H1 (cell line): ENCODE data around the gene NOXO1. TPM values are rescaled to one million over a fixed set of nuclear protein-coding genes. Genes with fewer than 3 reads are reported as not detected.

Source experiments
- CTCF ChIA-PET: fragments of 300-600 bp; sonication (Branson Sonifier 250); formaldehyde crosslinking; loops from one replicate; lab custom pipeline; 2021; ENCODE audit not compliant: partially characterized antibody; lab: Charles Lee
- POLR2A ChIA-PET: fragments of 300-600 bp; sonication (Branson Sonifier 250); formaldehyde crosslinking; loops from one replicate; lab custom pipeline; 2021; ENCODE audit warnings: inconsistent platforms; ENCODE audit not compliant: partially characterized antibody; lab: Charles Lee
- DNase-seq, 2 experiments: peaks; one replicate each; pipeline versions ENCODE4 v3.0.0 to v3.0.0-alpha.2; 2010 to 2022; ENCODE audit warnings: low spot score in 2 of 2, low read depth in 1 of 2, mixed read lengths in 1 of 2
- FAIRE-seq: peaks from 2 replicates; lab custom pipeline; 2011; peaks lifted over from hg19 to GRCh38; lab: Jason Lieb, UNC
- H2AFZ ChIP-seq: 2 replicates; pipeline ENCODE4 v1.8.1; 2012; ENCODE audit warnings: low read length, inconsistent platforms
- H2AK5ac ChIP-seq: 2 replicates; pipeline ENCODE4 v1.6.1; 2013; ENCODE audit warnings: low read depth, low read length
- H2BK120ac ChIP-seq: replicated peaks from 2 replicates; pipeline ENCODE3; 2013; ENCODE audit warnings: low read depth, low read length, inconsistent platforms
- H2BK12ac ChIP-seq: 2 replicates; pipeline ENCODE4 v1.6.1; 2013; ENCODE audit warnings: low read depth, low read length
- H2BK15ac ChIP-seq: 2 replicates; pipeline ENCODE4 v1.6.1; 2013; ENCODE audit warnings: low read length
- H2BK20ac ChIP-seq: 2 replicates; pipeline ENCODE4 v1.6.1; 2013; ENCODE audit warnings: low read length
- H2BK5ac ChIP-seq: 2 replicates; pipeline ENCODE4 v1.6.1; 2013; ENCODE audit warnings: low read depth, low read length
- H3K14ac ChIP-seq: 2 replicates; pipeline ENCODE4 v1.6.1; 2013; ENCODE audit warnings: inconsistent platforms; ENCODE audit not compliant: insufficient read length
- H3K18ac ChIP-seq: 2 replicates; pipeline ENCODE4 v1.6.1; 2013; ENCODE audit warnings: low read length; ENCODE audit errors: extremely low read depth
- H3K23ac ChIP-seq: 2 replicates; pipeline ENCODE4 v1.6.1; 2013; ENCODE audit warnings: inconsistent platforms; ENCODE audit not compliant: insufficient read length
- H3K23me2 ChIP-seq: 2 replicates; pipeline ENCODE4 v1.6.1; 2013; ENCODE audit warnings: low read depth, low read length
- H3K27ac ChIP-seq: 2 replicates; pipeline ENCODE4 v1.6.1; 2011; ENCODE audit warnings: low read depth, low read length, inconsistent platforms
- H3K27me3 ChIP-seq, 4 experiments: replicated peaks in 1 of 4; 1 replicate in 1 of 4; 2 replicates in 3 of 4; pipeline versions ENCODE4 v1.6.1 to v1.8.1; 2011 to 2013; ENCODE audit warnings: low read length in 3 of 4, mild to moderate bottlenecking in 3 of 4, inconsistent platforms in 2 of 4, mixed read lengths in 2 of 4, moderate library complexity in 1 of 4; ENCODE audit not compliant: control insufficient read depth in 3 of 4, insufficient read depth in 3 of 4; ENCODE audit errors: extremely low read depth in 1 of 4
- H3K36me3 ChIP-seq, 4 experiments: 2 replicates each; pipeline versions ENCODE4 v1.6.1 to v1.8.1; 2011 to 2013; ENCODE audit warnings: mild to moderate bottlenecking in 4 of 4, low read length in 3 of 4, moderate library complexity in 2 of 4, control low read depth in 1 of 4, inconsistent platforms in 1 of 4; ENCODE audit not compliant: insufficient read depth in 4 of 4, control insufficient read depth in 2 of 4
- H3K4ac ChIP-seq: replicated peaks from 2 replicates; pipeline ENCODE3; 2013; ENCODE audit warnings: low read length, low read depth, mixed read lengths, inconsistent platforms; ENCODE audit not compliant: insufficient read length
- H3K4me1 ChIP-seq, 4 experiments: replicated peaks in 1 of 4; 1 replicate in 1 of 4; 2 replicates in 3 of 4; pipeline versions ENCODE4 v1.6.1 to v1.8.1; 2011 to 2013; ENCODE audit warnings: low read length in 3 of 4, inconsistent platforms in 2 of 4, mixed read lengths in 1 of 4; ENCODE audit not compliant: insufficient read depth in 4 of 4, control insufficient read depth in 3 of 4
- H3K4me2 ChIP-seq, 2 experiments: 2 replicates each; pipeline versions ENCODE4 v1.6.1 to v1.8.1; 2011 to 2013; ENCODE audit warnings: low read depth in 2 of 2, low read length in 2 of 2, control low read depth in 1 of 2, inconsistent platforms in 1 of 2, mild to moderate bottlenecking in 1 of 2; ENCODE audit not compliant: insufficient read depth in 1 of 2
- H3K4me3 ChIP-seq, 4 experiments: fragments of 200-600, 300-600 bp in 1 of 4; sonication (generic), shearing (Covaris generic), sonication (Bioruptor Twin) in 1 of 4; 2 replicates each; pipeline versions ENCODE4 v1.5.1 to v1.8.1; 2011 to 2016; ENCODE audit warnings: low read length in 4 of 4, low read depth in 3 of 4, control low read depth in 2 of 4, inconsistent platforms in 2 of 4, mild to moderate bottlenecking in 2 of 4, mixed read lengths in 1 of 4, moderate library complexity in 1 of 4; ENCODE audit not compliant: insufficient read depth in 2 of 4; ENCODE audit errors: extremely low read depth in 1 of 4
- H3K56ac ChIP-seq: replicated peaks from 2 replicates; pipeline ENCODE3; 2013; ENCODE audit warnings: low read depth, mild to moderate bottlenecking, mixed read lengths, low read length, inconsistent platforms; ENCODE audit not compliant: insufficient read length
- H3K79me1 ChIP-seq: 2 replicates; pipeline ENCODE4 v1.6.1; 2013; ENCODE audit warnings: low read depth, low read length, control low read depth
- H3K79me2 ChIP-seq, 2 experiments: 2 replicates each; pipeline versions ENCODE4 v1.6.1 to v1.8.1; 2012 to 2013; ENCODE audit warnings: low read length in 2 of 2, mild to moderate bottlenecking in 2 of 2, inconsistent platforms in 1 of 2; ENCODE audit not compliant: insufficient read depth in 2 of 2, control insufficient read depth in 1 of 2
- H3K9ac ChIP-seq, 4 experiments: replicated peaks in 1 of 4; 1 replicate in 1 of 4; 2 replicates in 3 of 4; pipeline versions ENCODE4 v1.6.1 to v1.8.1; 2011 to 2013; ENCODE audit warnings: low read depth in 3 of 4, low read length in 3 of 4, control low read depth in 2 of 4, mild to moderate bottlenecking in 2 of 4, moderate library complexity in 2 of 4, inconsistent platforms in 1 of 4; ENCODE audit errors: extremely low read depth in 1 of 4
- H3K9me3 ChIP-seq, 2 experiments: 2 replicates each; pipeline versions ENCODE4 v1.6.1 to v1.8.1; 2012 to 2013; ENCODE audit warnings: mild to moderate bottlenecking in 2 of 2, moderate library complexity in 2 of 2, control low read depth in 1 of 2, inconsistent platforms in 1 of 2, low read depth in 1 of 2, low read length in 1 of 2, mixed read lengths in 1 of 2; ENCODE audit not compliant: insufficient read depth in 2 of 2
- H4K20me1 ChIP-seq, 2 experiments: replicated peaks in 1 of 2; 2 replicates each; pipeline versions ENCODE3 to v1.8.1; 2011 to 2013; ENCODE audit warnings: inconsistent platforms in 2 of 2, low read length in 2 of 2, mild to moderate bottlenecking in 1 of 2; ENCODE audit not compliant: insufficient read depth in 2 of 2, control insufficient read depth in 1 of 2
- H4K5ac ChIP-seq: 2 replicates; pipeline ENCODE4 v1.6.1; 2013; ENCODE audit warnings: low read length, low read depth, mixed read lengths, inconsistent platforms; ENCODE audit not compliant: insufficient read length
- H4K8ac ChIP-seq: 2 replicates; pipeline ENCODE4 v1.8.0; 2013; ENCODE audit warnings: mild to moderate bottlenecking, moderate library complexity, low read length, inconsistent platforms; ENCODE audit not compliant: insufficient read depth; ENCODE audit errors: extremely low read depth
- H4K91ac ChIP-seq: replicated peaks from 2 replicates; pipeline ENCODE3; 2013; ENCODE audit warnings: low read length, mixed read lengths, inconsistent platforms; ENCODE audit not compliant: insufficient read length
- BRCA1 ChIP-seq: IDR thresholded peaks from 2 replicates; pipeline ENCODE4 v1.6.1; 2012; ENCODE audit warnings: low read depth, low read length, improper control_type of control experiment
- CBX5 ChIP-seq: fragments of 300-800, 300-1000 bp; sonication (generic); IDR thresholded peaks from 2 replicates; pipeline ENCODE4 v1.7.1; 2016; ENCODE audit warnings: antibody characterized with exemption, low read length, low read depth
- CEBPB ChIP-seq: IDR thresholded peaks from 2 replicates; pipeline ENCODE4 v1.6.1; 2012; ENCODE audit warnings: low read depth, low read length
- CTBP2 ChIP-seq: IDR thresholded peaks from 2 replicates; pipeline ENCODE4 v1.7.0; 2011; ENCODE audit warnings: borderline replicate concordance, mild to moderate bottlenecking, moderate library complexity, mixed read lengths, low read length; ENCODE audit not compliant: insufficient read depth, insufficient read length
- GTF2F1 ChIP-seq: IDR thresholded peaks from 2 replicates; pipeline ENCODE4 v1.6.1; 2012; ENCODE audit warnings: low read depth, low read length, improper control_type of control experiment, borderline replicate concordance
- KDM4A ChIP-seq: IDR thresholded peaks from one replicate; pipeline ENCODE4 v1.7.1; 2012; ENCODE audit warnings: low read depth, mild to moderate bottlenecking, moderate library complexity, low read length, inconsistent platforms; ENCODE audit not compliant: severe bottlenecking
- PHF8 ChIP-seq: fragments of 200-600 bp; sonication (generic); conservative IDR thresholded peaks from 2 replicates; pipeline ENCODE4 v1.7.1; 2012; ENCODE audit warnings: low read depth, mild to moderate bottlenecking, inconsistent platforms, low read length, moderate library complexity
- RAD21 ChIP-seq, 2 experiments: IDR thresholded peaks in 1 of 2; conservative IDR thresholded peaks in 1 of 2; 2 replicates each; pipeline ENCODE4 v1.6.1; 2011; ENCODE audit warnings: low read depth in 2 of 2, low read length in 2 of 2, improper control_type of control experiment in 1 of 2, inconsistent platforms in 1 of 2, mild to moderate bottlenecking in 1 of 2, moderate library complexity in 1 of 2
- WGBS, 2 experiments: shearing (Covaris generic) in 1 of 2; methylation state at CpG; one replicate each; pipeline versions ENCODE4 v1.1.6 to v1.1.7; 2013 to 2015; ENCODE audit warnings: low lambda C conversion rate in 2 of 2, mixed read lengths in 2 of 2, inconsistent platforms in 1 of 2, low coverage in 1 of 2, missing lambda C conversion rate in 1 of 2; ENCODE audit not compliant: insufficient replicate concordance in 2 of 2, insufficient coverage in 1 of 2, insufficient read length in 1 of 2; ENCODE audit errors: extremely low coverage in 1 of 2, missing lambda C conversion rate in 1 of 2; 5-methylcytosine and 5-hydroxymethylcytosine counted together
- polyA plus RNA-seq, 7 experiments: library from polyadenylated mRNA; depleted of rRNA in 3 of 7; stranded (reverse) in 5 of 7; unstranded in 2 of 7; fragments of >200 nt in 5 of 7; fragments of 200-250 nt in 2 of 7; gene quantifications; 1 replicate in 5 of 7; 2 replicates in 1 of 7; 4 replicates in 1 of 7; pipeline versions ENCODE4 v1.2.1 to v1.2.3, GENCODE V29; 2011 to 2013; ENCODE audit warnings: missing spikeins in 2 of 7, mixed read lengths in 2 of 7
- total RNA-seq: library from RNA; stranded (reverse); fragmentation: NEBNext Ultra II Directional; extraction: Animal tissue kit (Norgen Biotek cat#: 25700); gene quantifications from 2 replicates; pipeline ENCODE4 v1.2.1, GENCODE V29; 2021

The NOXO1 gene
- total and polyA plus RNA-seq, 2 of the 8 experiments (the other 6 are each of a cell fraction or from before 2014, with no cell fraction given): 1.3 to 2.5 TPM

DNA sequence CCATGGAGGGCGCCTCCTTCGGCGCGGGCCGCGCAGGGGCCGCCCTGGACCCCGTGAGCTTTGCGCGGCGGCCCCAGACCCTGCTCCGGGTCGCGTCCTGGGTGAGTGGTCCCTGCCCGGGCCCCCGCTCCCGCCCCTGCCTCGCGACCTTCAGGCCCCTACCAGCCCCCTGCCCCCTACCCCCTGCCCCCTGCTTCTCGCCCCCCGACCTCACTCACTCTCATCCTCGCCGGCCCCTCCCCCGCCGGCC lies 8.8 kb upstream of the NOXO1 start:
- Histone ChIP-seq H2BK5ac (no peak overlapping the region), H2AK5ac (no peak overlapping the region), H2BK15ac (no peak overlapping the region), H3K23ac (no peak overlapping the region), H2BK12ac (no peak overlapping the region), H3K79me1 (no peaks in the 10 kb centered on the region), H3K36me3 (peaks cover 2 to 5% (median 3%) of the 10 kb centered on the region in 4 experiments; a peak in 3 of 8 replicates), H3K9ac (no peak overlapping the region), H3K23me2 (peaks cover 22% of the 10 kb centered on the region; the same call in 1 of the 2 replicates), H3K27ac (no peak overlapping the region), H3K4me1 (peaks cover 0 to 31% (median 19%) of the 10 kb centered on the region in 4 experiments; a peak in 6 of 7 replicates), H4K8ac (0 out of 2 replicates have a peak overlapping the region, but pooled peaks have one; percentile 37), H3K79me2 (peaks cover 0 to 3% of the 10 kb centered on the region in 2 experiments; a peak in 1 of 4 replicates), H3K9me3 (no peaks in the 10 kb centered on the region), H3K14ac (no peak overlapping the region), H3K4me2 (peak overlapping the region; percentile 83 to 96; a peak in 3 of 4 replicates), H2BK20ac (no peak overlapping the region), H3K27me3 (peaks cover 4 to 37% (median 24%) of the 10 kb centered on the region in 4 experiments), H3K18ac (no peak overlapping the region), H2AFZ (no peak overlapping the region), H3K4ac (no peak overlapping the region), H3K4me3 (peak overlapping the region; percentile 36 to 77 (median 51); a peak in 7 of 8 replicates), H4K20me1 (peaks cover 7 to 10% of the 10 kb centered on the region in 2 experiments), H2BK120ac (no peak overlapping the region), H4K5ac (no peak overlapping the region), H3K56ac (no peak overlapping the region), H4K91ac (no peak overlapping the region)
- ChIA-PET POLR2A (interaction anchor here (0.6 to 28.2 kb wide), 9 partner anchors 7 to 165 kb away, joined by 3 to 736 read pairs (median 10); partner anchors contain the start of genes GFER, NDUFB10, NOXO1 and RNF151), CTCF (interaction anchor here (1.4 to 6.8 kb wide), 3 partner anchors 8 to 100 kb away, joined by 3 to 55 read pairs (median 5); partner anchors contain the start of gene NOXO1)
- TF ChIP-seq CBX5 (no peak), GTF2F1 (no peak), BRCA1 (no peak), CEBPB (no peak), PHF8 (0 out of 2 replicates have a peak, but pooled peaks have one; percentile 12), CTBP2 (no peak), RAD21 (IDR thresholded peaks at IDR 0.05 in 1 of 2, conservative IDR thresholded peaks at IDR 0.05 in 1 of 2; ENCODE audit: low read depth in 2 of 2, low read length in 2 of 2) (no peak), KDM4A (peak; percentile 7)
- DNase-seq (no peak), FAIRE-seq (no peak)
- no CpG with 5 or more reads among the region's 25 CpGs for WGBS, 2 experiments
